ENCODE measurements around the gene KCNQ4. TPM values are rescaled to one million over a fixed set of nuclear protein-coding genes. Genes with fewer than 3 reads are reported as not detected.

Gene KCNQ4
- polyA plus RNA-seq, 1 donor from 2014 or later: not detected

DNA sequence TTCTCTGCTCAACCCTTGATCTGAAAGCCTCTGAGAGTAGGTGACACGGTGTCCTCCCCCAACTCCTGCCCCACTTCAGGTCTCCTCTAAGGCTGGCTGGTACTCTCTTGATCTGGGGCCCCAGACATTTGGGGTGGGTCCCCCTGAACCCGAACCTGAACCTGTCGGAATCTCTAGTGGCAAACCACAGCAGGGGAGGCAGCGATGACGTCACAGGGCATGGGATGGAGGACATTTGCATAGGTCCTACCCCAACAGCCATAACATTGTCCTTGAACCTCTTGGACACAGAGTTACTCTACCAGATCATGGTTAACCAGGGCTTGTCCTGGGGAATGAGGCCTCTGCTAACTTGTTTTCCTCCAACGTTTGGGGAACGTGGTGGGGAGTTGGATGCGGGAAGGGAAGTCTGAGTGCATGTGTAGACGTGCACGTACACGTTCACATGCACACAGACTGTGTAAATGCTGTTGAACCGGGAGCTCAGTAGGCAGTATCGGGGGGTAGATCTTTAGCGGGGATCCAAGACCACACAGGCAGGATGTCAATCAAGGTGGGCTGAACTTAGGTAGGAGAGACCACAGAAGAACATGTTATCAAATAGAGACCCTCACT, 46.2 kb downstream of the KCNQ4 start:
- TF ChIP-seq EZH2 (IDR thresholded peaks at IDR 0.05; ENCODE audit: borderline replicate concordance, insufficient read depth, low read length, poor library complexity, severe bottlenecking) (no peak), EP300 (conservative IDR thresholded peaks at IDR 0.05; ENCODE audit: poor library complexity, severe bottlenecking) (no peak), SMC3 (conservative IDR thresholded peaks at IDR 0.05; ENCODE audit: poor library complexity) (no peak), RAD21 (conservative IDR thresholded peaks at IDR 0.05) (no peak), MXI1 (conservative IDR thresholded peaks at IDR 0.05; ENCODE audit: poor library complexity, severe bottlenecking) (no peak), POLR2AphosphoS5 (IDR thresholded peaks at IDR 0.05) (no peak), TAF1 (IDR thresholded peaks at IDR 0.05; ENCODE audit: low read depth) (no peak)
- TF ChIP-seq, protein P1, sequence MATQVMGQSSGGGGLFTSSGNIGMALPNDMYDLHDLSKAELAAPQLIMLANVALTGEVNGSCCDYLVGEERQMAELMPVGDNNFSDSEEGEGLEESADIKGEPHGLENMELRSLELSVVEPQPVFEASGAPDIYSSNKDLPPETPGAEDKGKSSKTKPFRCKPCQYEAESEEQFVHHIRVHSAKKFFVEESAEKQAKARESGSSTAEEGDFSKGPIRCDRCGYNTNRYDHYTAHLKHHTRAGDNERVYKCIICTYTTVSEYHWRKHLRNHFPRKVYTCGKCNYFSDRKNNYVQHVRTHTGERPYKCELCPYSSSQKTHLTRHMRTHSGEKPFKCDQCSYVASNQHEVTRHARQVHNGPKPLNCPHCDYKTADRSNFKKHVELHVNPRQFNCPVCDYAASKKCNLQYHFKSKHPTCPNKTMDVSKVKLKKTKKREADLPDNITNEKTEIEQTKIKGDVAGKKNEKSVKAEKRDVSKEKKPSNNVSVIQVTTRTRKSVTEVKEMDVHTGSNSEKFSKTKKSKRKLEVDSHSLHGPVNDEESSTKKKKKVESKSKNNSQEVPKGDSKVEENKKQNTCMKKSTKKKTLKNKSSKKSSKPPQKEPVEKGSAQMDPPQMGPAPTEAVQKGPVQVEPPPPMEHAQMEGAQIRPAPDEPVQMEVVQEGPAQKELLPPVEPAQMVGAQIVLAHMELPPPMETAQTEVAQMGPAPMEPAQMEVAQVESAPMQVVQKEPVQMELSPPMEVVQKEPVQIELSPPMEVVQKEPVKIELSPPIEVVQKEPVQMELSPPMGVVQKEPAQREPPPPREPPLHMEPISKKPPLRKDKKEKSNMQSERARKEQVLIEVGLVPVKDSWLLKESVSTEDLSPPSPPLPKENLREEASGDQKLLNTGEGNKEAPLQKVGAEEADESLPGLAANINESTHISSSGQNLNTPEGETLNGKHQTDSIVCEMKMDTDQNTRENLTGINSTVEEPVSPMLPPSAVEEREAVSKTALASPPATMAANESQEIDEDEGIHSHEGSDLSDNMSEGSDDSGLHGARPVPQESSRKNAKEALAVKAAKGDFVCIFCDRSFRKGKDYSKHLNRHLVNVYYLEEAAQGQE (IDR thresholded peaks at IDR 0.05; ENCODE audit: borderline replicate concordance): no peak
- TF ChIP-seq, protein P2, sequence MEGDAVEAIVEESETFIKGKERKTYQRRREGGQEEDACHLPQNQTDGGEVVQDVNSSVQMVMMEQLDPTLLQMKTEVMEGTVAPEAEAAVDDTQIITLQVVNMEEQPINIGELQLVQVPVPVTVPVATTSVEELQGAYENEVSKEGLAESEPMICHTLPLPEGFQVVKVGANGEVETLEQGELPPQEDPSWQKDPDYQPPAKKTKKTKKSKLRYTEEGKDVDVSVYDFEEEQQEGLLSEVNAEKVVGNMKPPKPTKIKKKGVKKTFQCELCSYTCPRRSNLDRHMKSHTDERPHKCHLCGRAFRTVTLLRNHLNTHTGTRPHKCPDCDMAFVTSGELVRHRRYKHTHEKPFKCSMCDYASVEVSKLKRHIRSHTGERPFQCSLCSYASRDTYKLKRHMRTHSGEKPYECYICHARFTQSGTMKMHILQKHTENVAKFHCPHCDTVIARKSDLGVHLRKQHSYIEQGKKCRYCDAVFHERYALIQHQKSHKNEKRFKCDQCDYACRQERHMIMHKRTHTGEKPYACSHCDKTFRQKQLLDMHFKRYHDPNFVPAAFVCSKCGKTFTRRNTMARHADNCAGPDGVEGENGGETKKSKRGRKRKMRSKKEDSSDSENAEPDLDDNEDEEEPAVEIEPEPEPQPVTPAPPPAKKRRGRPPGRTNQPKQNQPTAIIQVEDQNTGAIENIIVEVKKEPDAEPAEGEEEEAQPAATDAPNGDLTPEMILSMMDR (IDR thresholded peaks at IDR 0.05; ENCODE audit: poor library complexity, severe bottlenecking): no peak
- no peak overlapping the region for H3K4me3 ChIP-seq (ENCODE audit: low read length)
- H3K9me3 ChIP-seq (ENCODE audit: low read length): no peaks in the 10 kb centered on the region
- no peak overlapping the region for H3K4me2 ChIP-seq (ENCODE audit: low read length)
- no peak overlapping the region for H2AFZ ChIP-seq (ENCODE audit: low read depth, low read length)
- no peaks in the 10 kb centered on the region for H3K9me2 ChIP-seq (ENCODE audit: insufficient read depth, low read length)
- H3K36me3 ChIP-seq (ENCODE audit: insufficient read depth, low read length): no peaks in the 10 kb centered on the region
- H4K20me1 ChIP-seq (ENCODE audit: insufficient read depth): no peaks in the 10 kb centered on the region
- no peaks in the 10 kb centered on the region for H3K79me2 ChIP-seq (replicated peaks; ENCODE audit: insufficient read depth, low read length)
- no peak overlapping the region for H3K27ac ChIP-seq (ENCODE audit: low read length)
- no peaks in the 10 kb centered on the region for H3K27me3 ChIP-seq (ENCODE audit: insufficient read depth, low read depth, low read length)
- H3F3A ChIP-seq (ENCODE audit: insufficient read depth, low read length, poor library complexity, severe bottlenecking): no peaks in the 10 kb centered on the region
- H3K9ac ChIP-seq (ENCODE audit: low read length): no peak overlapping the region

DNA sequence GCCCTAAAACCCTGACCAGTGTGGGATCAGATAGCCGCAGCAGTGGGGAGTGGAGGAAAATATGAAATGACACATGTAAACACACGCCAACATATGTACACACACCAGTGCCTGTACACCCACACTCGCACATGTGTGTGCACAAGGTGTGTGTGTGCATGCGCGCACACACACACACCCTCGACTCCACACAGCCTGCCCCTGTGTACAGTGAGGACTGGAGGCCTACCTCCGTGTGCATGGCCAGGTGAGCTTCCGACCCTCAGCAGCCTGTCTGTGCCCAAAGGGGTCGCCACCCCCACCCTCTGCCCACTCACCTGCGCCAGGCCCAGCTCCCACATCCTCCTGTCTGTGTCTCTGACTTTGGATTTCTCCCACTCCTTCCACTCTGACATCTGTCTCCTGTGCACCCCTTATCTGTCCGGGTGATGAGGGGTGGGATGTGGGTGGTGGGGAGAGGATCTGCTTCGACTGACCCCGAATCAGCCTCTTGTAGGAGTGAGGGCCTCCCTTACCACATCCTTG, 46.9 kb downstream of the KCNQ4 start:
- H3K4me2 ChIP-seq (ENCODE audit: low read length): no peak overlapping the region
- no peaks in the 10 kb centered on the region for H3K79me2 ChIP-seq (replicated peaks; ENCODE audit: insufficient read depth, low read length)
- no peak overlapping the region for H3K4me3 ChIP-seq (ENCODE audit: low read length)
- H3K36me3 ChIP-seq (ENCODE audit: insufficient read depth, low read length): no peaks in the 10 kb centered on the region
- no peaks in the 10 kb centered on the region for H3K27me3 ChIP-seq (ENCODE audit: insufficient read depth, low read depth, low read length)
- no peaks in the 10 kb centered on the region for H3K9me2 ChIP-seq (ENCODE audit: insufficient read depth, low read length)
- H4K20me1 ChIP-seq (ENCODE audit: insufficient read depth): no peaks in the 10 kb centered on the region
- H3F3A ChIP-seq (ENCODE audit: insufficient read depth, low read length, poor library complexity, severe bottlenecking): no peaks in the 10 kb centered on the region
- TF ChIP-seq EP300 (conservative IDR thresholded peaks at IDR 0.05; ENCODE audit: poor library complexity, severe bottlenecking) (no peak), SMC3 (conservative IDR thresholded peaks at IDR 0.05; ENCODE audit: poor library complexity) (no peak), RAD21 (conservative IDR thresholded peaks at IDR 0.05) (no peak), EZH2 (IDR thresholded peaks at IDR 0.05; ENCODE audit: borderline replicate concordance, insufficient read depth, low read length, poor library complexity, severe bottlenecking) (no peak), TAF1 (IDR thresholded peaks at IDR 0.05; ENCODE audit: low read depth) (no peak), POLR2AphosphoS5 (IDR thresholded peaks at IDR 0.05) (no peak), MXI1 (conservative IDR thresholded peaks at IDR 0.05; ENCODE audit: poor library complexity, severe bottlenecking) (no peak)
- TF ChIP-seq, protein P1 (IDR thresholded peaks at IDR 0.05; ENCODE audit: borderline replicate concordance): no peak
- TF ChIP-seq, protein P2 (IDR thresholded peaks at IDR 0.05; ENCODE audit: poor library complexity, severe bottlenecking): no peak
- no peaks in the 10 kb centered on the region for H3K9me3 ChIP-seq (ENCODE audit: low read length)
- H3K27ac ChIP-seq (ENCODE audit: low read length): no peak overlapping the region
- no peak overlapping the region for H2AFZ ChIP-seq (ENCODE audit: low read depth, low read length)
- H3K9ac ChIP-seq (ENCODE audit: low read length): no peak overlapping the region
